A172 (cell line): ENCODE measurements around the gene TNFAIP8L3. TPM values are rescaled to one million over a fixed set of nuclear protein-coding genes. Genes with fewer than 3 reads are reported as not detected.

Experiments used
- DNase-seq: peaks from one replicate; pipeline ENCODE4 v3.0.0-alpha.2; 2015; ENCODE audit warnings: low spot score
- total RNA-seq: library from RNA; depleted of rRNA; stranded (reverse); fragments of >200 nt; shearing (Covaris generic); gene quantifications from 2 replicates; pipeline ENCODE4 v1.2.3, GENCODE V29; 2014

Gene TNFAIP8L3
- total RNA-seq, 1 experiment from 2014 or later, result 0.07 TPM

- DNase-seq, result no peak
These were observed 4.8 kb downstream of the TNFAIP8L3 start for GRCh38 chr15:51089699-51090453.

DNA sequence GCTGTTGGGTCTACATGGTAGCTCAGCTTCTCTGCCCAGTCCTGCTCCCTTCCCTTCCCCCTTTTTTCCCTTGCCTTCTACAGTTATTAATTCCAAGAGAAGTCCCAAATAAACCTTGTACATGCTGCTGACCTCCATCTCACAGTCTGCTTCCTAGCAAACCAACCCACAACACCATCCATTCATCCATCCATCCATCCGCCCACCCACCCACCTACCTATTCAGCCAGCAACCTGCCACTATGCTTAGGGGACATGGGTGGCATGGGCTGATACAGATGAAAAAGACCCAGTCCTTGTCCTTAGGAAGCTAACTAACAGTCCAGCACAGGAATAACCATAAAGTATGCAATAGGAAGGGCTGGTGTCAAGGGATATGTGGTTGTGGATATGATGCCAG is 5.7 kb downstream of the TNFAIP8L3 start:
- no peak for DNase-seq

DNA sequence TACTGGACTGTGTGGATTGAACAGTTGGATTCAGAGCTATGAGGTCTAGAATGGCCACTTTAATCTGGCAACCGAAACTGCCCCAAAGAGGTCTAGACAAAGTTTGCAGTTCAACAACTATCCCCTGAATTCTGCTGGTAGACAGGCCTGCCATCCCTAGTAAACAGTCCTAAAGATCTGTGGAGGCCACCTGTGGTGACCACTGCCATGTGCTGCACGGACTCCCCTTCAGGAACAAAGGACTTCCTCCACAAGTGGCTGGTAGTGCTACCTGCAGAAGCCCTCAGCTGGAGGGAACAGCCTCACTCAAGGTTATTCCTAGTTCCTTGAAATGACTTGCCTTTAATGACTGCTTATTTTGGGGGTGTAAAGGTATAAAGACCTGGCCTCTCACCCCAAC is 6.1 kb downstream of the TNFAIP8L3 start:
- DNase-seq, result no peak

DNA sequence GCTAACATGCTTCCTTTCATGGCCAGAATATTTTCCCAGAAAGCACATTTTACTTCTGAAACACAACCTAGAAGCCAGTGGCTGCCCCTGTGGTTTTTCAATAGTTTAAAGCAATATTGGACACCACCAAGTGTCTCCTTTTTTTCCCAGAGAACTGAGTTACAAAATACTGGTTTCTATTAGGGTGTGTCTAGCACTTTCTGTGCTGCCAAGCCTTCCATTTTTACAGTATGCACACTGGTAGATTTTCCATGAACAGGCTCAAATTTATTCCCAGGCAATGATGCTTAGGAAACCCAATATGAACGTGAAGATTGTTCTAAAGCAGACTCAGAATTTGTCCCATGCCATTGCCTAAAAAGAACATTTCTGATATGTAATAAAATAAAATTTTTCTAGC is 7.2 kb downstream of the TNFAIP8L3 start:
- no peak for DNase-seq

DNA sequence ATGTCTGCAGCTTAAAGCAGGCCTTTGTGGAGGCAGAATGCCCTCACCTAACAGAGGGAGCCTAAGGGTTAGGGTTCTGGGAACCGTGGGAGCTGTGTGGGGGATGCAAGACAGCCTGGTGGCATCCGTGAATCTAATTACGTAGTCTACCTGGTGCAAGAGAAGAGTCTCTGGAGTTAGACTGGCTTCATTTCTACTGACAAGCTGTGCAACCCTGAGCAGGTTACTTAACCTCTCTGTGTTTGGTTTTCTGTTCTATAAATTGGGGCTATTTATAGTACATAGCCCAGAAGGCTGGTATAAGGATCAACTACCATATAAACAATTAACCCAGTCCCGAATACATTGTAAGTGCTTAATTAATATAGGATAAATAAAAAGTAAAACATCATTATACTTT is 8.3 kb downstream of the TNFAIP8L3 start:
- no peak for DNase-seq

DNA sequence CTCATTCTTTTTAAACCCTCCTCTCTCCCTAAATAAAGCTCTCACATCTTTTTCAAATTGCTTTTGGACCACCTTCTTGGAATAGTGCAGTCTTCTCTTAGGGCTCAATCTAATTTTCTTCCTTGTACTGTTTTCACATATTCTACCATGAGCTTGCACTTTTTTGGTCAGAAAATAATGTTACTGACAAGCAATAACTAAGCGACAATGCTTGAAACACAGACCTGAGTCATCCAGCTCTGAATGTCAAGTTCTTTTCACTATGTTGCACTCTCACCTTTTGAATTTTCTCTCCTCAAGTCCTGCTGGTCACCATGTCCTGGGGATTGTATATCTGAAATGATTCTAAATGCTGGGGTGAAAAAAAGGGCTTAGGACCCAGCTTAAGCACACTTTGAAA is 8.9 kb downstream of the TNFAIP8L3 start:
- DNase-seq, result no peak

- no peak for DNase-seq
These were observed 11.0 kb downstream of the TNFAIP8L3 start for GRCh38 chr15:51083641-51084166.

GRCh38 chr15:51082246-51082645 is 12.5 kb downstream of the TNFAIP8L3 start:
- DNase-seq, result no peak

GRCh38 chr15:51080286-51080685 is 14.4 kb downstream of the TNFAIP8L3 start:
- DNase-seq, result no peak

DNA sequence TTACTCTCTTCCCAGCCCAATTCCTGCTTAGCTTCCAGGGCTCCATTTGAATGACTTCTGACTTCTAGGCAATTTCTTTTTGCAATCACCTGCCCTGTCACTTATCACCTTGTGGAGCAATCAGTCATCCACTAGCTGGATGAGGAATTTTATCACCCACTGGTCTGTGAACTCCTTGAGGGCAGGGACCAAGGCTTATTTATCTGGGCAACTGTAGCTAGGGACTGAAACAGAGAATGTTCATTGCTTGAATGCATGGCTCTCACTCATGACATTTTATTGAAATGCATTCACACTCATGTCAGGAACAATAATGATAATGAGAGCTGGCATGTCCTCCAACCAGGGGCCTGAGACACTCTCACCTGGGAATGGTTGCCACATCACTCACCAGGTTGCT is 15.5 kb downstream of the TNFAIP8L3 start:
- DNase-seq, result no peak

DNA sequence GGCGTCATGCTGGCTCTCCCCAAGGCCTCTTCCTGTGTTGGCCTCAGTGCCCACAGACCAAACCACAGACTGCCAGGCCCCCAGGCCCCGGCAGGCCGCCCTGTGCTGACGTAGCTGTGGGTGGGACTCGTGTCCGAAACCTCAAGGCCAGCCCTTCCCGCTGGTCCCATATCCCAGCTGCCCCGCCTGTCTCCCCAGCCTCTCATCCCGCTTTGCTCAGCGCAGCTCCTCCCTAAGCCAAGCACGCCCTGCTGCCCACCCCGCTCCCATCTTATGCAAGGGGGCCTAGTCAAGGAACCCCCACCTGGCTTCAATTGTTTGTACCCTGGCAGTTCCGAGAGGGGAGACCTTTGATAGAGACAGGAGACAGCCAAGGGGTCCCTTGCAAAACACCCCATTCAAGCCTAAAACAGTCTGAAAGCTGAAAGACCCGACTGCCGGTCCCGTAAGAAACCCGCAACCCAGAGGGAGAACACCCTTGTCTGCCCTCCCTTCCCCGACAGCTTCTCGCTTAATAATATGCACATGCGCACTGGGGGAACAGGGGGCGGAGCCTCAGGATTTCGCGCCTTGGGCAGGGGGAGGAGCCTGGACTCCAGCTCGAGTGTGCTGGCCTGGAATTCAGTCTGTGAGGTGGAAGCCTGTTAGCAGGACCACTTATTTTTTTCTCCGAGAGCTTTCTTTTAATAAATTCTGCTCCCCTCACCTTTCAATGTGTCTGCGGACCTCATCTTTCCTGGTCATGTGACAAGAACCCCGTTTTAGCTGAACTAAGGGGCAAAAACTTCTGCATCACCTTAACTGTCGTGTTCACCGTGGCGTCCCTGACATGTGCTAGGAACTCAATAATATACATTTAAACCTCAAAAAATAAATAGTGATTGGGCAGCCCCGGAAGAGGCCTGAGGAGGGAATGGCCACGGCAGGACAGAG is 17.2 kb downstream of the TNFAIP8L3 start:
- DNase-seq, result peak; percentile 70

DNA sequence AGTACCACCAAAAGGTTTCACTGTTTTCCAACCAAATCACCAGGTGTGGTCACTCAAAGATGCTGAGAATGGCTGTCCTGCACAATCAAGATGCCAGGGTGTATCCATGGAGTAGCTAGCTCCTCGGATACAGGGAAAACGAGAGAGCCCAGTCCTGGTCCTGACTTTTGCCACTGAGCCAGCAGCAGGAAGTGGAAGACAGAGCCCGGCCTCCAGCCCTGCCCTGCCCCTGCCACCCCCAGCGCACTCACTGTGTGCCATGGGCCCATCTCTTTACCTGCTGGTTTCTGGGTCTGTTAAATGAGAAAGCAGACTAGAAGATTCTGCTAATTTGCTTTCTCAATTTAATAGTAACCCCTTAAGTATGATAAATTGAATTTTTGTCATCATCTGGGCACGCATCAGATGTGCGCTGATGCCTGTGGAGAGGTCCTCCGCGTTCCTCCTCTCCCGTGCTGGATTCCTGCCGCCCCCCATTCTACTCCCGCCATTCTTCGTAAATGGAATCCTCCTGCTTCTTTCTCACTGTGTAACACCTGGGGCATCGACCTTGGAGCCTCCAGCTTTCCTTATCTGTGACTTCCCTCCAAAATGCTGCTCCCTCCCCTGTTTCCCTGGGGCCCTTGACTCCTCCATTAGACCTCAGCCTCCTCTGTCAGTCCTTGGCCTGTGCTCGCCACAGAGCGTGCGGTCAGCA is 18.0 kb downstream of the TNFAIP8L3 start:
- DNase-seq, result no peak

- no peak for DNase-seq
These were observed 18.7 kb downstream of the TNFAIP8L3 start for GRCh38 chr15:51075826-51076523.

- no peak for DNase-seq
These were observed 19.3 kb downstream of the TNFAIP8L3 start for GRCh38 chr15:51075364-51075763.

- no peak for DNase-seq
These were observed 19.8 kb downstream of the TNFAIP8L3 start for GRCh38 chr15:51074926-51075325.

DNA sequence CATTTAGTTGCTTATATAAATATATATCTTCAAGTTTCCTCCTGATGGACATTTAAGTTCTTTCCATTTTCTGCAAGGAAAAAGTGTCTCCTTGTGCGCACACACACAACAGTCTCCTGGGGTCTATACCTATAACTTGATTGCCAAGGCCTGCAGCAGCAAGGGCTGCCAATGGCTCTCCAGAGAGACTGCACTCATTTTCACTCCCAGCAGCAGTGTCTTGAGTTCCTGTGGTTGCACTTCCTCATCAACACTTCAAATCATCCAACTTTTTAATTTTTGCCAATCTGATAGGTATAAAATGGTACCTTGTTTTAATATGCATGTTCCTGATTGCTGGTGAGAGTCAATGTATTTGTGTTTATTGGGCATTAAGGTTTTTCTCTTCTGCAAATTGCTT is 23.1 kb downstream of the TNFAIP8L3 start:
- DNase-seq, result no peak

DNA sequence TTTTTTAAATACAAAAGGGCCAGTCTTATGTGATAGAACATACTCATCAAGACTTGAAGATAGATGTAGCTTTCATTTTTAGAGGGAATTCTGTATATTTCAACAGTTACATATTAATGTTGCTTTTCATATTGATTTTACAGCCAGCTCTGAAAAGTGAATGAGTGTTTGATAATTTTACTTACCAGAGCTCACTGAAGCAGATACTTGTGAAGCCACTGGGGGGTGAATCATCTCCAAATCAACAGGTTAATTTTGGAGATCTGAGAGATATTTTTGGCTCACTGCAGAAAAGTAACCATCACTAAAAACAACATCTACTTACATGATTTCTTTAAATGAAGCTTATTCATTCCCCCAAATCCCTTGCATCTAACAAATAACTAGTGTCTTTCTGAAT is 24.7 kb downstream of the TNFAIP8L3 start:
- DNase-seq, result no peak

GRCh38 chr15:51067510-51067909 is 27.2 kb downstream of the TNFAIP8L3 start:
- DNase-seq, result no peak

DNA sequence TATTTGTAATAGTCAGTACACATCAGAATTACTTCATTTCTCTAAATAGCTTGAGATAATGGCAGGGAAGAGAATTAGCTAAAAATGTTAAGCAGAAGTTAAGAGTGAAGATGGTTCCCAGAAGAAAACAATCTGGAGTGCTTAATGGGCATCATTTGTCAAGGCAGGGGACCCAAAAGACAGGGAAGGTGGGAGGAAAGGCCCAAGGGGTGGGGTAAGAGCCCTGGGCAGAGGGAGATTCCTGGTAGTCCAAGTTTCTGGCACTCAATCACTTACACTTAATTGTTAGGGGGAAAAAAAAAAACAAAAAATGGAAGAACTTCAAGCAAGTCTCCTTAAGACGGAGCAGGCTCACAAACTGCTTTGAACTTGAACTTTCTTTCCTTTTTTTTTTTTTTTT is 28.9 kb downstream of the TNFAIP8L3 start:
- DNase-seq, result no peak

- no peak for DNase-seq
These were observed 29.4 kb downstream of the TNFAIP8L3 start for GRCh38 chr15:51065261-51065660.

- no peak for DNase-seq
These were observed 32.0 kb downstream of the TNFAIP8L3 start for GRCh38 chr15:51062736-51063135.
